WTC11 (cell line): ENCODE measurements around the gene PTPRG. TPM values are rescaled to one million over a fixed set of nuclear protein-coding genes. Genes with fewer than 3 reads are reported as not detected.
A peak's percentile ranks its signal among the peaks of the same experiment; 100 is the strongest.

Source experiments
- ATAC-seq: fragments of 200-7000 bp; cut with Tn5 transposase; 2 replicates; pipeline ENCODE4 v1.10.0; 2021; ENCODE audit warnings: mild to moderate bottlenecking, moderate library complexity
- CTCF ChIA-PET: fragments of 300-600 bp; sonication (Branson Sonifier 250); formaldehyde crosslinking; loops from one replicate; lab custom pipeline; 2021; ENCODE audit warnings: antibody characterized with exemption; lab: Charles Lee
- POLR2A ChIA-PET: fragments of 350-600 bp; sonication (Branson Sonifier 250); formaldehyde crosslinking; loops from one replicate; lab custom pipeline; 2021; ENCODE audit warnings: antibody characterized with exemption; lab: Charles Lee
- DNase-seq: peaks from one replicate; pipeline ENCODE4 v3.0.0; 2021; ENCODE audit warnings: low spot score
- H3K27ac Mint-ChIP-seq: 2 replicates; pipeline ENCODE4 v1.8.0; 2021; ENCODE audit warnings: mixed read lengths
- H3K27me3 Mint-ChIP-seq: 2 replicates; pipeline ENCODE4 v1.8.0; 2021; ENCODE audit warnings: low read depth, mild to moderate bottlenecking, moderate library complexity, mixed read lengths
- H3K36me3 Mint-ChIP-seq: 2 replicates; pipeline ENCODE4 v1.8.0; 2021; ENCODE audit warnings: mixed read lengths
- H3K4me1 Mint-ChIP-seq: 2 replicates; pipeline ENCODE4 v1.8.0; 2022; ENCODE audit warnings: mixed read lengths
- H3K4me3 Mint-ChIP-seq: 2 replicates; pipeline ENCODE4 v1.8.0; 2021; ENCODE audit warnings: mild to moderate bottlenecking, moderate library complexity, mixed read lengths
- H3K9me3 Mint-ChIP-seq: 2 replicates; pipeline ENCODE4 v1.8.0; 2021; ENCODE audit warnings: mixed read lengths
- FOXJ3 ChIP-seq: sonication (generic); formaldehyde crosslinking; IDR thresholded peaks from 2 replicates; pipeline ENCODE4 v1.9.0; 2021; ENCODE audit warnings: missing genetic modification reagents, mild to moderate bottlenecking, borderline replicate concordance
- FOXP1 ChIP-seq: sonication (generic); formaldehyde crosslinking; IDR thresholded peaks from 2 replicates; pipeline ENCODE4 v1.8.0; 2022; ENCODE audit warnings: missing genetic modification reagents, mild to moderate bottlenecking, moderate library complexity, borderline replicate concordance
- IRF2 ChIP-seq: sonication (generic); formaldehyde crosslinking; IDR thresholded peaks from 2 replicates; pipeline ENCODE4 v1.8.0; 2022; ENCODE audit warnings: low read depth, missing genetic modification reagents, borderline replicate concordance
- JAZF1 ChIP-seq: fragments of 250-450 bp; sonication (Bioruptor Pico); IDR thresholded peaks from 2 replicates; pipeline ENCODE4 v1.9.0; 2021; ENCODE audit warnings: moderate library complexity, mild to moderate bottlenecking, inconsistent platforms
- KAT7 ChIP-seq: sonication (generic); formaldehyde crosslinking; IDR thresholded peaks from 2 replicates; pipeline ENCODE4 v1.8.1; 2023; ENCODE audit warnings: missing genetic modification reagents, mild to moderate bottlenecking, borderline replicate concordance
- NFYB ChIP-seq: sonication (generic); formaldehyde crosslinking; conservative IDR thresholded peaks from 2 replicates; pipeline ENCODE4 v1.8.0; 2022; ENCODE audit warnings: low read depth, missing genetic modification reagents
- NR2C2 ChIP-seq: sonication (generic); formaldehyde crosslinking; IDR thresholded peaks from 2 replicates; pipeline ENCODE4 v1.8.0; 2022; ENCODE audit warnings: mild to moderate bottlenecking, missing genetic modification reagents
- RELA ChIP-seq: sonication (generic); formaldehyde crosslinking; IDR thresholded peaks from 2 replicates; pipeline ENCODE4 v1.8.1; 2022; ENCODE audit warnings: missing genetic modification reagents, mild to moderate bottlenecking, borderline replicate concordance
- SMAD4 ChIP-seq: sonication (generic); formaldehyde crosslinking; IDR thresholded peaks from 2 replicates; pipeline ENCODE4 v1.8.0; 2022; ENCODE audit warnings: mild to moderate bottlenecking, missing genetic modification reagents
- SOX15 ChIP-seq: fragments of 250-450 bp; sonication (Bioruptor Pico); IDR thresholded peaks from 2 replicates; pipeline ENCODE4 v1.9.0; 2021; ENCODE audit warnings: mild to moderate bottlenecking
- TCF7 ChIP-seq: sonication (generic); formaldehyde crosslinking; IDR thresholded peaks from 2 replicates; pipeline ENCODE4 v1.8.0; 2022; ENCODE audit warnings: mild to moderate bottlenecking, low read depth, missing genetic modification reagents, moderate library complexity
- ZBTB21 ChIP-seq: sonication (generic); formaldehyde crosslinking; IDR thresholded peaks from 2 replicates; pipeline ENCODE4 v1.8.1; 2023; ENCODE audit warnings: mild to moderate bottlenecking, missing genetic modification reagents, borderline replicate concordance
- ZNF219 ChIP-seq: sonication (generic); formaldehyde crosslinking; IDR thresholded peaks from 2 replicates; pipeline ENCODE4 v1.8.0; 2023; ENCODE audit warnings: missing genetic modification reagents, mild to moderate bottlenecking, borderline replicate concordance
- ZNF263 ChIP-seq: sonication (generic); formaldehyde crosslinking; IDR thresholded peaks from 2 replicates; pipeline ENCODE4 v1.8.1; 2022; ENCODE audit warnings: low read depth, mild to moderate bottlenecking, moderate library complexity, missing genetic modification reagents
- ZNF671 ChIP-seq: fragments of 250-450 bp; sonication (Bioruptor Pico); IDR thresholded peaks from 2 replicates; pipeline ENCODE4 v1.8.0; 2021; ENCODE audit warnings: mild to moderate bottlenecking
- total RNA-seq: library from RNA; stranded (reverse); gene quantifications from 3 replicates; pipeline ENCODE4 v1.2.3, GENCODE V29; 2021
- TF ChIP-seq, protein P1 (sequence below): sonication (generic); formaldehyde crosslinking; IDR thresholded peaks from 2 replicates; pipeline ENCODE4 v1.8.0; 2023; ENCODE audit warnings: missing genetic modification reagents
- TF ChIP-seq, protein P2 (sequence below): sonication (generic); formaldehyde crosslinking; IDR thresholded peaks from 2 replicates; pipeline ENCODE4 v1.8.1; 2022; ENCODE audit warnings: missing genetic modification reagents, borderline replicate concordance
- TF ChIP-seq, protein P3 (sequence below): fragments of 250-450 bp; sonication (Bioruptor Pico); IDR thresholded peaks from 2 replicates; pipeline ENCODE4 v1.9.0; 2021; ENCODE audit warnings: mild to moderate bottlenecking
- TF ChIP-seq, protein P4 (sequence below): sonication (generic); formaldehyde crosslinking; IDR thresholded peaks from 2 replicates; pipeline ENCODE4 v1.8.0; 2023; ENCODE audit warnings: mild to moderate bottlenecking, missing genetic modification reagents
- TF ChIP-seq, protein P5 (sequence below): fragments of 200-600 bp; IDR thresholded peaks from 2 replicates; pipeline ENCODE4 v1.8.0; 2022; ENCODE audit warnings: antibody characterized with exemption

Gene PTPRG
- total RNA-seq, 1 experiment from 2014 or later = 106 TPM

DNA sequence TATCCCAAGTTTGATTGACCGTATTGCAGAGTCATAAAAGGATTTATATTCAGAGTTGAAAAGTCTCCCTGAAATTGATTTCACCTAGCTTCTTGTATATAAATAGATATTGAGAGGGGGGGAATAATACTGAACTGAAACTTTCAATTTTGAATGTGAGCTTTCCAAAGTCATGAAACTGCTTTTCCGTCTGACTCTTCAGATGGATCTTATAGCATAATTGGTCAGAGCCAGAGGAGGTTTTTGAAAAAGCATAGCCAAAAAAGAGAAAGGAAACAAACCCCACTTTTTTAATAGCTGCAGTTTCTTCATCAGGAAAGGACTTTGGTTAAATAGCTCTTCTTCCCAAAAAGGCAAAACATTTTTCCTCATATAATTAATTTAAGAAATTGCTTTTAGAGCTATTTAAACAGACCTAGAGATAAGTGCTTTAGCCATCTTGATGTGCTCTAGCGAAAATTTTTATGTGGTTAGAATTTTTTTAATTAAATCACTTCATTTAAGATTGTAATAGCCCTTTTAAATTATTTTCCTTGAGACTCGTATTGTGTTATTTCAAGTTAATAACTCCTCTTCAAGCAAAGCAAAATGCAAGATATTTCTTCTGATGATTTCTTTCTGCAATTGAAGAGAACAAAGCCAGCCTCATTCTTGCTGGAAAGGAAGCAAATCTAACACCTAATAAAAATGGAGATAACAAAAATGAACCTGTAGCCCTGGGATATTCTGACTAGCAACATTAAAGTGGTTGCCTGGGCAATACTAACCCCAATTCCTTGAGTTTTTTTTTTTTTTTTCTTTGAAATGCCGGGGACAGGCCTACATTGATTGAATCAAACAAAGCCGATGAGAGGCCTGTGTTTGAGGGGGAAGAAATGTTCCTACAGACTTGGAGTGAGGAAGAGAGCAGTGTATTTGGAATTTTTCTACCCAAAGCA lies 173.6 kb downstream of the PTPRG start:
- DNase-seq = no peak
- TF ChIP-seq IRF2 (CRISPR knock-in tag) = no peak
- no peak for TF ChIP-seq FOXJ3 (CRISPR knock-in tag)
- TF ChIP-seq SMAD4 (CRISPR knock-in tag) = no peak
- TF ChIP-seq, protein P1, sequence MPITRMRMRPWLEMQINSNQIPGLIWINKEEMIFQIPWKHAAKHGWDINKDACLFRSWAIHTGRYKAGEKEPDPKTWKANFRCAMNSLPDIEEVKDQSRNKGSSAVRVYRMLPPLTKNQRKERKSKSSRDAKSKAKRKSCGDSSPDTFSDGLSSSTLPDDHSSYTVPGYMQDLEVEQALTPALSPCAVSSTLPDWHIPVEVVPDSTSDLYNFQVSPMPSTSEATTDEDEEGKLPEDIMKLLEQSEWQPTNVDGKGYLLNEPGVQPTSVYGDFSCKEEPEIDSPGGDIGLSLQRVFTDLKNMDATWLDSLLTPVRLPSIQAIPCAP (CRISPR knock-in tag) = no peak
- TF ChIP-seq, protein P2, sequence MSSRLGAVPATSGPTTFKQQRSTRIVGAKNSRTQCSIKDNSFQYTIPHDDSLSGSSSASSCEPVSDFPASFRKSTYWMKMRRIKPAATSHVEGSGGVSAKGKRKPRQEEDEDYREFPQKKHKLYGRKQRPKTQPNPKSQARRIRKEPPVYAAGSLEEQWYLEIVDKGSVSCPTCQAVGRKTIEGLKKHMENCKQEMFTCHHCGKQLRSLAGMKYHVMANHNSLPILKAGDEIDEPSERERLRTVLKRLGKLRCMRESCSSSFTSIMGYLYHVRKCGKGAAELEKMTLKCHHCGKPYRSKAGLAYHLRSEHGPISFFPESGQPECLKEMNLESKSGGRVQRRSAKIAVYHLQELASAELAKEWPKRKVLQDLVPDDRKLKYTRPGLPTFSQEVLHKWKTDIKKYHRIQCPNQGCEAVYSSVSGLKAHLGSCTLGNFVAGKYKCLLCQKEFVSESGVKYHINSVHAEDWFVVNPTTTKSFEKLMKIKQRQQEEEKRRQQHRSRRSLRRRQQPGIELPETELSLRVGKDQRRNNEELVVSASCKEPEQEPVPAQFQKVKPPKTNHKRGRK (CRISPR knock-in tag) = no peak
- no peak for TF ChIP-seq FOXP1 (CRISPR knock-in tag)
- no peak for TF ChIP-seq ZNF671 (CRISPR knock-in tag)
- no peak for TF ChIP-seq ZNF219 (CRISPR knock-in tag)
- TF ChIP-seq JAZF1 (CRISPR knock-in tag) = no peak
- TF ChIP-seq SOX15 (CRISPR knock-in tag) = no peak
- TF ChIP-seq KAT7 = no peak
- no peak for TF ChIP-seq ZNF263 (CRISPR knock-in tag)
- Mint-ChIP-seq H3K4me3 (no peak overlapping the region), H3K9me3 (peaks cover 8% of the 10 kb centered on the region; the same call in 1 of the 2 replicates), H3K4me1 (peaks cover 61% of the 10 kb centered on the region), H3K27ac (peak overlapping the region; percentile 61), H3K27me3 (no peaks in the 10 kb centered on the region), H3K36me3 (peaks cover 10% of the 10 kb centered on the region)
- ChIA-PET POLR2A (no interaction called here), CTCF (no interaction called here)
- ATAC-seq = peak; percentile 56; the same call in 1 of the 2 replicates

DNA sequence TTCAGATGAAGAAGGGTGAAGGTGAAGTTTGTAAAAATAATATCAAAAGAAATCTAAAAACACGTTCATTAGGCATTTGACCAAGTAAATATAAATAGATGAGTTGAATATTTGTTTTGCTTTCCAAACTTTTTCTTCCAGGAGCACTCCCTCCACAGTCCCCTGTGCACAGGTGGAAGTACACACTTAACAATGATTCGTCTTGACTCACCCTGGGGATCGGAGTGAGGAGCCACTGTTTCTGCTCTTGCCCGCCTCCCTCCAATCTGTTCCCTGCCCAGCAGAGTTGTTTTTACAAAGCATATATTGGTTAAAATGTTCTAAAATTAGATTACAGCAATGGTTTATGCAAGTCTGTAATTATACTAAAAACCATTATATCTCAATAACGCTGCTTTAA lies 175.1 kb downstream of the PTPRG start:
- Mint-ChIP-seq H3K4me1 (peaks cover 62% of the 10 kb centered on the region), H3K36me3 (peaks cover 10% of the 10 kb centered on the region), H3K27me3 (no peaks in the 10 kb centered on the region), H3K27ac (no peak overlapping the region), H3K4me3 (no peak overlapping the region), H3K9me3 (peaks cover 8% of the 10 kb centered on the region; the same call in 1 of the 2 replicates)
- no peak for TF ChIP-seq NR2C2 (CRISPR knock-in tag)
- TF ChIP-seq FOXJ3 (CRISPR knock-in tag) = no peak
- DNase-seq (no peak), ATAC-seq (no peak)
- POLR2A ChIA-PET = interaction anchor here (0.6 kb wide), 1 partner anchor 87 kb away, joined by 4 read pairs; no protein-coding TSS in a partner anchor
- CTCF ChIA-PET = no interaction called here

DNA sequence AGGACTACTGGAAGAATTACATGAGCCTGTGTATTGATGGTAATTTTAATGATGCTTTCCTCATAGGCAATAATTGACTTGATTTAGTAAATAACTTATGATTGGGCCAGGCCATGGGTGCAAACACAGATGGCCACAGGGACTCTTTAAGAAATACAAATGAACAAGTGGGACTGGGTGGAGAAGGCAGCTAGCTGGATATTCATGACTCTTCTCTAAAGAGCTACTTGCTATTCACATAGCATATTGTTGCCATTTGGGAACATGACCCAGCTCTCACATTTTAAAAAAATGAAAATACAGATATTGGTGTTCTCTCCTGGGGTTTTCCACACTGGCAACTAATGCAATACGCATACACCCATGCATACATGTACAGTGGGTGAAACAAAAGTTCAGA lies 178.3 kb downstream of the PTPRG start:
- no peak for DNase-seq
- H3K27me3 Mint-ChIP-seq = no peaks in the 10 kb centered on the region
- no peak overlapping the region for H3K27ac Mint-ChIP-seq
- peaks cover 8% of the 10 kb centered on the region; the same call in 1 of the 2 replicates for H3K9me3 Mint-ChIP-seq
- H3K36me3 Mint-ChIP-seq = peaks cover 10% of the 10 kb centered on the region
- POLR2A ChIA-PET = no interaction called here
- H3K4me3 Mint-ChIP-seq = no peak overlapping the region
- peaks cover 69% of the 10 kb centered on the region for H3K4me1 Mint-ChIP-seq
- ATAC-seq = no peak
- CTCF ChIA-PET = interaction anchor here (1.8 kb wide), 1 partner anchor 197 kb away, joined by 4 read pairs; no protein-coding TSS in a partner anchor
- TF ChIP-seq TCF7 = no peak
- TF ChIP-seq RELA (CRISPR knock-in tag) = no peak
- TF ChIP-seq JAZF1 (CRISPR knock-in tag) = no peak
- TF ChIP-seq ZBTB21 (CRISPR knock-in tag) = no peak
- TF ChIP-seq, protein P3, sequence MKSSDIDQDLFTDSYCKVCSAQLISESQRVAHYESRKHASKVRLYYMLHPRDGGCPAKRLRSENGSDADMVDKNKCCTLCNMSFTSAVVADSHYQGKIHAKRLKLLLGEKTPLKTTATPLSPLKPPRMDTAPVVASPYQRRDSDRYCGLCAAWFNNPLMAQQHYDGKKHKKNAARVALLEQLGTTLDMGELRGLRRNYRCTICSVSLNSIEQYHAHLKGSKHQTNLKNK (CRISPR knock-in tag) = no peak
- TF ChIP-seq, protein P4, sequence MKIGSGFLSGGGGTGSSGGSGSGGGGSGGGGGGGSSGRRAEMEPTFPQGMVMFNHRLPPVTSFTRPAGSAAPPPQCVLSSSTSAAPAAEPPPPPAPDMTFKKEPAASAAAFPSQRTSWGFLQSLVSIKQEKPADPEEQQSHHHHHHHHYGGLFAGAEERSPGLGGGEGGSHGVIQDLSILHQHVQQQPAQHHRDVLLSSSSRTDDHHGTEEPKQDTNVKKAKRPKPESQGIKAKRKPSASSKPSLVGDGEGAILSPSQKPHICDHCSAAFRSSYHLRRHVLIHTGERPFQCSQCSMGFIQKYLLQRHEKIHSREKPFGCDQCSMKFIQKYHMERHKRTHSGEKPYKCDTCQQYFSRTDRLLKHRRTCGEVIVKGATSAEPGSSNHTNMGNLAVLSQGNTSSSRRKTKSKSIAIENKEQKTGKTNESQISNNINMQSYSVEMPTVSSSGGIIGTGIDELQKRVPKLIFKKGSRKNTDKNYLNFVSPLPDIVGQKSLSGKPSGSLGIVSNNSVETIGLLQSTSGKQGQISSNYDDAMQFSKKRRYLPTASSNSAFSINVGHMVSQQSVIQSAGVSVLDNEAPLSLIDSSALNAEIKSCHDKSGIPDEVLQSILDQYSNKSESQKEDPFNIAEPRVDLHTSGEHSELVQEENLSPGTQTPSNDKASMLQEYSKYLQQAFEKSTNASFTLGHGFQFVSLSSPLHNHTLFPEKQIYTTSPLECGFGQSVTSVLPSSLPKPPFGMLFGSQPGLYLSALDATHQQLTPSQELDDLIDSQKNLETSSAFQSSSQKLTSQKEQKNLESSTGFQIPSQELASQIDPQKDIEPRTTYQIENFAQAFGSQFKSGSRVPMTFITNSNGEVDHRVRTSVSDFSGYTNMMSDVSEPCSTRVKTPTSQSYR (CRISPR knock-in tag) = no peak
- no peak for TF ChIP-seq SMAD4 (CRISPR knock-in tag)
- TF ChIP-seq, protein P5, sequence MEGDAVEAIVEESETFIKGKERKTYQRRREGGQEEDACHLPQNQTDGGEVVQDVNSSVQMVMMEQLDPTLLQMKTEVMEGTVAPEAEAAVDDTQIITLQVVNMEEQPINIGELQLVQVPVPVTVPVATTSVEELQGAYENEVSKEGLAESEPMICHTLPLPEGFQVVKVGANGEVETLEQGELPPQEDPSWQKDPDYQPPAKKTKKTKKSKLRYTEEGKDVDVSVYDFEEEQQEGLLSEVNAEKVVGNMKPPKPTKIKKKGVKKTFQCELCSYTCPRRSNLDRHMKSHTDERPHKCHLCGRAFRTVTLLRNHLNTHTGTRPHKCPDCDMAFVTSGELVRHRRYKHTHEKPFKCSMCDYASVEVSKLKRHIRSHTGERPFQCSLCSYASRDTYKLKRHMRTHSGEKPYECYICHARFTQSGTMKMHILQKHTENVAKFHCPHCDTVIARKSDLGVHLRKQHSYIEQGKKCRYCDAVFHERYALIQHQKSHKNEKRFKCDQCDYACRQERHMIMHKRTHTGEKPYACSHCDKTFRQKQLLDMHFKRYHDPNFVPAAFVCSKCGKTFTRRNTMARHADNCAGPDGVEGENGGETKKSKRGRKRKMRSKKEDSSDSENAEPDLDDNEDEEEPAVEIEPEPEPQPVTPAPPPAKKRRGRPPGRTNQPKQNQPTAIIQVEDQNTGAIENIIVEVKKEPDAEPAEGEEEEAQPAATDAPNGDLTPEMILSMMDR = no peak
- TF ChIP-seq NFYB = no peak
